ENCODE data around the gene TTC22. TPM values are rescaled to one million over a fixed set of nuclear protein-coding genes. Genes with fewer than 3 reads are reported as not detected.

TTC22 gene
- total and polyA plus RNA-seq, 2 of the 4 experiments (the other 2 are of a cell fraction) = not detected

DNA sequence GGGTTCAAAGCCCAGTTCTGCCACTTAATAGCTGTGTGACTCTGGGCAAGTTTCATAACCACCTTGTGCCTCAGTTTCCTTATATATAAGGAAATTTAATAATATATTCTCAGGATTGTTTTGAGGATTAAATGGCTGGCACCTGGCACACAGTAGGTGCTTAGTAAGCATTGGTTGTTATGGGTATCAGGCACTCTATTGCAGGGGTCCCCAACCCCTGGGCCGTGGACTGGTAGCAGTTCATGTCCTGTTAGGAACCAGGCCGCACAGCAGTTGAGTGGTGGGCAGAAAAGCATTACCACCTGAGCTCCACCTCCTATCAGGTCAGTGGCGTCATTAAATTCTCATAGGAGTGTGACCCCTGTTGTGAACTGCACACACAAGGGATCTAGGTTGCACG, 55.3 kb downstream of the TTC22 start:
- Histone ChIP-seq H4K20me1 (ENCODE audit: insufficient read depth, low read length) (0 out of 2 replicates have a peak, but pooled peaks cover 3% of the 10 kb centered on the region), H3K79me1 (ENCODE audit: low read depth in 1 of 2, low read length in 2 of 2) (0 out of 4 replicates have a peak, but pooled peaks cover 0 to 3% of the 10 kb centered on the region in 2 experiments), H3K4me1 (ENCODE audit: control insufficient read depth, insufficient read depth, low read length) (no peaks in the 10 kb centered on the region; the same call in 1 of the 2 replicates), H3K27me3 (ENCODE audit: control insufficient read depth, insufficient read depth, low read length) (peaks cover 5% of the 10 kb centered on the region; the same call in 1 of the 2 replicates), H2BK20ac (ENCODE audit: low read depth, low read length) (no peak overlapping the region), H3K18ac (ENCODE audit: low read depth, low read length) (no peak overlapping the region), H3K9me3 (ENCODE audit: control insufficient read depth, insufficient read depth, low read length) (no peaks in the 10 kb centered on the region), H2BK15ac (ENCODE audit: low read depth, low read length) (no peak overlapping the region), H2AFZ (replicated peaks; ENCODE audit: low read length, poor library complexity) (no peak overlapping the region), H4K91ac (ENCODE audit: insufficient read depth, low read depth, low read length) (no peak overlapping the region), H4K8ac (ENCODE audit: low read depth in 2 of 2, low read length in 2 of 2) (no peak overlapping the region), H3K23ac (ENCODE audit: low read depth, low read length) (no peak overlapping the region), H2BK120ac (ENCODE audit: low read depth, low read length) (no peak overlapping the region), H3K14ac (replicated peaks; ENCODE audit: low read depth, low read length) (no peak overlapping the region), H3K4me3 (ENCODE audit: insufficient read depth, low read depth, low read length) (no peak overlapping the region), H3K27ac (ENCODE audit: insufficient read depth, low read length) (no peak overlapping the region), H3K4me2 (ENCODE audit: low read depth, low read length) (no peak overlapping the region), H4K5ac (ENCODE audit: low read depth, low read length) (no peak overlapping the region), H3K4ac (ENCODE audit: low read depth, low read length) (no peak overlapping the region), H3K9me1 (ENCODE audit: insufficient read depth, low read length) (no peaks in the 10 kb centered on the region), H3K36me3 (ENCODE audit: control insufficient read depth, insufficient read depth, low read length) (peaks cover 11% of the 10 kb centered on the region), H3K9ac (ENCODE audit: low read depth, low read length) (no peak overlapping the region), H3K56ac (ENCODE audit: extremely low read depth, insufficient read depth, low read length) (no peak overlapping the region), H2BK5ac (ENCODE audit: low read depth, low read length, poor library complexity, severe bottlenecking) (no peak overlapping the region), H2AK5ac (ENCODE audit: low read depth, low read length) (no peak overlapping the region), H2AK9ac (replicated peaks; ENCODE audit: low read depth, low read length, poor library complexity) (no peak overlapping the region)
- intact Hi-C loops (cut with micrococcal nuclease) (no loop called here), in situ Hi-C loops (cut with MboI; ENCODE audit: low sequenced_read_pairs) (no loop called here), dilution Hi-C loops (cut with HindIII; ENCODE audit: low sequenced_read_pairs, unreplicated experiment) (no loop called here)
- TF ChIP-seq USF2 (IDR thresholded peaks at IDR 0.05; ENCODE audit: low read depth, low read length) (no peak), CHD1 (IDR thresholded peaks at IDR 0.05; ENCODE audit: low read depth, low read length) (no peak), CEBPB (IDR thresholded peaks at IDR 0.05; ENCODE audit: low read depth, low read length) (no peak), RCOR1 (IDR thresholded peaks at IDR 0.05; ENCODE audit: insufficient replicate concordance, low read length) (no peak)
- TF ChIP-seq, protein P1, sequence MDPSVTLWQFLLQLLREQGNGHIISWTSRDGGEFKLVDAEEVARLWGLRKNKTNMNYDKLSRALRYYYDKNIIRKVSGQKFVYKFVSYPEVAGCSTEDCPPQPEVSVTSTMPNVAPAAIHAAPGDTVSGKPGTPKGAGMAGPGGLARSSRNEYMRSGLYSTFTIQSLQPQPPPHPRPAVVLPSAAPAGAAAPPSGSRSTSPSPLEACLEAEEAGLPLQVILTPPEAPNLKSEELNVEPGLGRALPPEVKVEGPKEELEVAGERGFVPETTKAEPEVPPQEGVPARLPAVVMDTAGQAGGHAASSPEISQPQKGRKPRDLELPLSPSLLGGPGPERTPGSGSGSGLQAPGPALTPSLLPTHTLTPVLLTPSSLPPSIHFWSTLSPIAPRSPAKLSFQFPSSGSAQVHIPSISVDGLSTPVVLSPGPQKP (IDR thresholded peaks at IDR 0.05; ENCODE audit: borderline replicate concordance, low read depth, low read length) = no peak
- ChIA-PET CTCF (no interaction called here), POLR2A (ENCODE audit: unreplicated experiment) (no interaction called here)
- BruUV-seq (replicated peaks) = no TSS peak
- DNase-seq = no peak
- no peak for ATAC-seq (ENCODE audit: low read depth)
- 83% methylated on average over 1 of the region's 4 CpGs; no CpG with 5 or more reads in 1 of the 2 experiments for WGBS, 2 experiments (ENCODE audit: extremely low coverage in 2 of 2, insufficient read length in 1 of 2)

Data from IMR-90 (cell line).